CD4-positive, alpha-beta T cell (primary cell): ENCODE measurements around the gene ATP5PD. TPM values are rescaled to one million over a fixed set of nuclear protein-coding genes. Genes with fewer than 3 reads are reported as not detected.
"Not testable (repeated sequence)": the region's sequence is repeated elsewhere in the genome, so short reads cannot be mapped to it uniquely, and the experiment has no call there.

ENCODE experiments used
- ATAC-seq: fragments of 200-7000 bp; cut with Tn5 transposase; one replicate; pipeline ENCODE4 v1.10.0; 2022; ENCODE audit warnings: mild to moderate bottlenecking; ENCODE audit not compliant: poor library complexity
- CTCF ChIA-PET: fragments of 350-600 bp; sonication (Branson Sonifier 250); formaldehyde crosslinking; loops from one replicate; lab custom pipeline; 2021; ENCODE audit warnings: antibody characterized with exemption, inconsistent platforms; lab: Charles Lee
- POLR2A ChIA-PET: fragments of 350-600 bp; sonication (Branson Sonifier 250); formaldehyde crosslinking; loops from one replicate; lab custom pipeline; 2021; ENCODE audit warnings: antibody characterized with exemption, inconsistent platforms; lab: Charles Lee
- DNase-seq, 14 experiments: peaks; one replicate each; pipeline ENCODE4 v3.0.0-alpha.2; 2013 to 2020; ENCODE audit warnings: mixed read lengths in 2 of 14
- H3K27ac ChIP-seq, 2 donors: one replicate each; pipeline versions ENCODE4 v1.5.1 to v1.7.0; 2013; ENCODE audit warnings: low read length in 2 of 2, low read depth in 1 of 2, mild to moderate bottlenecking in 1 of 2
- H3K27me3 ChIP-seq, 2 experiments: 1 replicate in 1 of 2; 2 replicates in 1 of 2; pipeline versions ENCODE4 v1.6.1 to v1.7.0; 2013; ENCODE audit warnings: low read length in 2 of 2, control low read depth in 1 of 2, mild to moderate bottlenecking in 1 of 2, moderate library complexity in 1 of 2; ENCODE audit not compliant: insufficient read depth in 2 of 2, control insufficient read depth in 1 of 2
- H3K36me3 ChIP-seq: one replicate; pipeline ENCODE4 v1.6.1; 2013; ENCODE audit warnings: low read length, control low read depth; ENCODE audit not compliant: insufficient read depth
- H3K4me1 ChIP-seq: one replicate; pipeline ENCODE4 v1.6.1; 2013; ENCODE audit warnings: low read length, control low read depth; ENCODE audit not compliant: insufficient read depth
- H3K4me3 ChIP-seq: one replicate; pipeline ENCODE4 v1.5.1; 2013; ENCODE audit warnings: mild to moderate bottlenecking, low read length, moderate library complexity
- H3K9me3 ChIP-seq, 2 experiments: 1 replicate in 1 of 2; 2 replicates in 1 of 2; pipeline versions ENCODE4 v1.6.1 to v1.7.0; 2013; ENCODE audit warnings: low read length in 2 of 2, mild to moderate bottlenecking in 2 of 2, control low read depth in 1 of 2, moderate library complexity in 1 of 2; ENCODE audit not compliant: control insufficient read depth in 1 of 2, insufficient read depth in 1 of 2
- H3K27ac Mint-ChIP-seq: one replicate; pipeline ENCODE4 v1.8.0; 2020; ENCODE audit warnings: mixed read lengths
- H3K27me3 Mint-ChIP-seq: one replicate; pipeline ENCODE4 v1.8.0; 2021; ENCODE audit warnings: mixed read lengths
- H3K36me3 Mint-ChIP-seq: one replicate; pipeline ENCODE4 v1.8.0; 2021; ENCODE audit warnings: low read depth, mixed read lengths
- H3K4me1 Mint-ChIP-seq: one replicate; pipeline ENCODE4 v1.8.0; 2021; ENCODE audit warnings: low read depth, mixed read lengths
- H3K4me3 Mint-ChIP-seq: one replicate; pipeline ENCODE4 v1.8.0; 2020; ENCODE audit warnings: mild to moderate bottlenecking, mixed read lengths
- H3K9me3 Mint-ChIP-seq: one replicate; pipeline ENCODE4 v1.8.0; 2020; ENCODE audit warnings: mixed read lengths
- CTCF ChIP-seq: fragments of 200-600 bp; IDR thresholded peaks from one replicate; pipeline ENCODE4 v1.8.0; 2022; ENCODE audit warnings: antibody characterized with exemption, mild to moderate bottlenecking
- intact Hi-C, 2 experiments: fragments of 100-400 bp; cut with DNase I in 1 of 2; cut with micrococcal nuclease in 1 of 2; formaldehyde crosslinking; loops; one replicate each; pipeline versions ENCODE4 v1.15.1 to v1.9.0; 2023 to 2025; cut with DNase I, micrococcal nuclease
- total RNA-seq, 174 experiments: library from RNA in 2 of 174; stranded (reverse) in 2 of 174; gene quantifications; one replicate each; pipeline ENCODE4 v1.2.3 and lab custom pipeline; 2021 to 2026

ATP5PD gene
- total RNA-seq, 2 experiments from 2014 or later: 98.5 to 112 TPM

DNA sequence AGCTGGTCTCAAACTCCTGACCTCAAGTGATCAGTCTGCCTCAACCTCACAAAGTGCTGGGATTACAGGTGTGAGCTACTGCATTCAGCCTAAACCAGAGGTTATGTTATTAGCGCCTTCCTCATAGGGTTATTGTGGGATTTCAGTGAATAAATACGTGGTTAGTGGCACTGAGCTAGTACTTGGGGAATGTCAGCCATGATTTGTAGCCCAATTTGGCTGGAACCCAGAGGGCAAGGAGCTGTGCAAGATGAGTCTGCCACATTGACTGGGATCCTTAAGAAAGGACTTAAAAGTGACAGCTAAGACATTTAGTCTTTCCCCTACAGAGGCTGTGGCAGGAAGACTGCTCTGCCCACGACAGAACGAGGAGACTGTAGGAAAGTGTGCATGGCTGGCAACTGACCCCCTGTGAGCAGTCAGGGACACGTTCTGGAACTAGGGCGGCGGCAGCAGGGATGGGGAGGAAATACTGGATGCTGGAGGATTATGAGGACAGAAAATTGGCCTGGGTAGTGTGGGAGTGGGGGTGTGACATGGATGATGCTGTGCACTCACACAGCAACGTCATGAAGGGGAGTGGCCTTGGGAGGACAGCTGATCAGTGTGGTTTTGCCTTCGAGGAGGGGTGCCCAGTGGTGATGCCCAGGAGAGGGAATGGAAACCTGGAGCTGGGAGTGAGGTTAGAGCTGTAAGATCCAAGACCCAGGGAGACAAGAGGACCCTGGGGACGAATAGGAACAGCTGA lies 14.6 kb downstream of the ATP5PD start:
- Histone ChIP-seq H3K4me3 (peak overlapping the region; percentile 73), H3K36me3 (no peaks in the 10 kb centered on the region), H3K27ac (peak overlapping the region; percentile 21 to 79), H3K9me3 (no peaks in the 10 kb centered on the region), H3K27me3 (no peaks in the 10 kb centered on the region), H3K4me1 (peaks cover 52% of the 10 kb centered on the region)
- H3K9me3 Mint-ChIP-seq: peaks cover 3% of the 10 kb centered on the region
- peaks cover 39% of the 10 kb centered on the region for H3K36me3 Mint-ChIP-seq
- peak overlapping the region; percentile 98 for H3K27ac Mint-ChIP-seq
- peaks cover 60% of the 10 kb centered on the region for H3K4me1 Mint-ChIP-seq
- ChIA-PET POLR2A (interaction anchor here (0.8 to 1.9 kb wide), 8 partner anchors 15 to 257 kb away, joined by 3 to 24 read pairs (median 4); partner anchors contain the start of genes ATP5PD, CDR2L, FDXR and GGA3), CTCF (interaction anchor here (1.5 to 1.9 kb wide), 2 partner anchors 9 to 20 kb away, joined by 6 to 9 read pairs; partner anchors contain the start of gene MRPL58)
- intact Hi-C loops: loop anchor here in 1 of 2 experiments (2.0 kb wide), 1 partner anchor 49 kb away; no protein-coding TSS in a partner anchor
- peaks cover 27% of the 10 kb centered on the region for H3K27me3 Mint-ChIP-seq
- DNase-seq: peak in 13 of 14 experiments; percentile 26 to 85 (median 52)
- no peak for TF ChIP-seq CTCF
- peak; percentile 24 for ATAC-seq
- peak overlapping the region; percentile 92 for H3K4me3 Mint-ChIP-seq

GRCh38 chr17:75030161-75030560 lies 16.6 kb downstream of the ATP5PD start:
- TF ChIP-seq CTCF: no peak
- H3K27me3 Mint-ChIP-seq: peaks cover 22% of the 10 kb centered on the region
- Histone ChIP-seq H3K4me3 (no peak overlapping the region), H3K27ac (no peak overlapping the region), H3K36me3 (no peaks in the 10 kb centered on the region), H3K4me1 (peaks cover 39% of the 10 kb centered on the region), H3K9me3 (no peaks in the 10 kb centered on the region), H3K27me3 (no peaks in the 10 kb centered on the region)
- POLR2A ChIA-PET: no interaction called here
- no peak for DNase-seq
- H3K27ac Mint-ChIP-seq: peak overlapping the region; percentile 43
- peaks cover 30% of the 10 kb centered on the region for H3K36me3 Mint-ChIP-seq
- peaks cover 54% of the 10 kb centered on the region for H3K4me1 Mint-ChIP-seq
- H3K9me3 Mint-ChIP-seq: peaks cover 3% of the 10 kb centered on the region
- no peak for ATAC-seq
- H3K4me3 Mint-ChIP-seq: no peak overlapping the region
- intact Hi-C loops: no loop called here
- CTCF ChIA-PET: no interaction called here

- Mint-ChIP-seq H3K36me3 (peaks cover 20% of the 10 kb centered on the region), H3K4me1 (peaks cover 41% of the 10 kb centered on the region)
- H3K9me3 ChIP-seq, H3K27ac ChIP-seq, CTCF ChIA-PET, H3K27me3 Mint-ChIP-seq, ATAC-seq, H3K4me3 ChIP-seq, H3K27ac Mint-ChIP-seq, intact Hi-C loops, H3K4me3 Mint-ChIP-seq, H3K9me3 Mint-ChIP-seq, DNase-seq, H3K27me3 ChIP-seq: not testable (repeated sequence)
- POLR2A ChIA-PET: interaction anchor here (3.8 kb wide), 1 partner anchor 9 kb away, joined by 37 read pairs; no protein-coding TSS in a partner anchor
- Histone ChIP-seq H3K36me3 (peaks cover 12% of the 10 kb centered on the region), H3K4me1 (peaks cover 13% of the 10 kb centered on the region)
Observed at GRCh38 chr17:75026650-75027049, 20.1 kb downstream of the ATP5PD start.

DNA sequence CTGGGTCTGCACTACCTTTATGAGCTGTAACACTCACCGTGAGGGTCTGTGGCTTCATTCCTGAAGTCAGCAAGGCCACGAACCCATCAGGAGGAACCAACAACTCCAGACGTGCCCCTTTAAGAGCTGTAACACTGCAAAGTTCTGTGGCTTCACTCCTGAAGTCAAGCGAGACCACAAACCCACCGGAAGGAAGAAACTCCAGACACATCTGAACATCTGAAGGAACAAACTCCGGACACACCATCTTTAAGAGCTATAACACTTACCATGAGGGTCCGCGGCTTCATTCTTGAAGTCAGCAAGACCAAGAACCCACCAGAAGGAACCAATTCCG lies 21.4 kb downstream of the ATP5PD start:
- H3K27ac ChIP-seq, H3K4me3 ChIP-seq, intact Hi-C loops, H3K27me3 Mint-ChIP-seq, H3K9me3 Mint-ChIP-seq, H3K9me3 ChIP-seq, H3K27me3 ChIP-seq: not testable (repeated sequence)
- Mint-ChIP-seq H3K36me3 (peaks cover 33% of the 10 kb centered on the region), H3K27ac (peak overlapping the region; percentile 70), H3K4me1 (peaks cover 35% of the 10 kb centered on the region), H3K4me3 (peak overlapping the region; percentile 56)
- ChIA-PET POLR2A (interaction anchor here (0.7 to 3.8 kb wide), 7 partner anchors 10 to 176 kb away, joined by 3 to 37 read pairs (median 3); partner anchors contain the start of genes ATP5PD, KCTD2 and MRPL58), CTCF (interaction anchor here (4.0 kb wide), 1 partner anchor 13 kb away, joined by 13 read pairs; the partner anchor contains the start of gene MRPL58)
- Histone ChIP-seq H3K36me3 (peaks cover 25% of the 10 kb centered on the region), H3K4me1 (peaks cover 13% of the 10 kb centered on the region)
- DNase-seq: peak in 1 of 14 experiments; percentile 19
- peak; percentile 41 for ATAC-seq
